PC-3 (cell line): Measurements from ENCODE around the gene EFL1. TPM values are rescaled to one million over a fixed set of nuclear protein-coding genes. Genes with fewer than 3 reads are reported as not detected.

Experiments
- ATAC-seq: fragments of 200-7000 bp; cut with Tn5 transposase; 2 replicates; pipeline ENCODE4 v1.9.1; 2020; ENCODE audit warnings: mild to moderate bottlenecking, moderate library complexity
- BruUV-seq: library from RNA; stranded (reverse); fragments of 400-500 nt; replicated peaks from 2 replicates; lab custom pipeline; 2021; lab: Mats Ljungman, UMichigan
- CTCF ChIA-PET: fragments of 300-600 bp; sonication (Branson Sonifier 250); formaldehyde crosslinking; loops from one replicate; lab custom pipeline; 2022; ENCODE audit warnings: antibody characterized with exemption; lab: Charles Lee
- POLR2A ChIA-PET: fragments of 300-600 bp; sonication (Branson Sonifier 250); formaldehyde crosslinking; loops from one replicate; lab custom pipeline; 2022; ENCODE audit warnings: antibody characterized with exemption; ENCODE audit not compliant: unreplicated experiment; lab: Charles Lee
- DNase-seq: peaks from one replicate; pipeline ENCODE4 v3.0.0-alpha.2; 2015
- H2AFZ ChIP-seq: fragments of 300-600 bp; sonication (generic); 2 replicates; pipeline ENCODE4 v1.6.0; 2016; ENCODE audit warnings: antibody characterized with exemption, low read length
- H3F3A ChIP-seq: fragments of 300-600 bp; sonication (generic); one replicate; pipeline ENCODE4 v1.6.0; 2017; ENCODE audit warnings: antibody characterized with exemption, low read length, control low read depth, mild to moderate bottlenecking; ENCODE audit not compliant: unreplicated experiment
- H3K27ac ChIP-seq: fragments of 300-600 bp; sonication (generic); 2 replicates; pipeline ENCODE4 v1.5.1; 2016; ENCODE audit warnings: mild to moderate bottlenecking, low read length
- H3K27me3 ChIP-seq: fragments of 300-600 bp; sonication (generic); 2 replicates; pipeline ENCODE4 v1.6.1; 2016; ENCODE audit warnings: low read length, mixed read lengths
- H3K36me3 ChIP-seq: fragments of 300-600 bp; sonication (generic); 2 replicates; pipeline ENCODE4 v1.6.1; 2016; ENCODE audit warnings: low read depth, mixed run types, low read length, mixed read lengths
- H3K4me1 ChIP-seq: fragments of 300-600 bp; sonication (generic); 2 replicates; pipeline ENCODE4 v1.5.1; 2016; ENCODE audit warnings: low read length; ENCODE audit not compliant: insufficient read depth
- H3K4me2 ChIP-seq: fragments of 300-600 bp; sonication (generic); 2 replicates; pipeline ENCODE4 v1.6.0; 2016; ENCODE audit warnings: low read length
- H3K4me3 ChIP-seq: fragments of 300-600 bp; sonication (generic); 2 replicates; pipeline ENCODE4 v1.5.1; 2016; ENCODE audit warnings: mild to moderate bottlenecking, low read length, mixed read lengths
- H3K79me2 ChIP-seq: fragments of 300-600 bp; sonication (generic); 2 replicates; pipeline ENCODE4 v1.6.1; 2017; ENCODE audit warnings: low read length, mixed read lengths
- H3K9ac ChIP-seq: fragments of 300-600 bp; sonication (generic); 2 replicates; pipeline ENCODE4 v1.6.0; 2016; ENCODE audit warnings: mild to moderate bottlenecking, low read length
- H3K9me2 ChIP-seq: fragments of 300-600 bp; sonication (generic); replicated peaks from 2 replicates; pipeline ENCODE4 v1.6.1; 2016; ENCODE audit warnings: mixed run types, low read length, mixed read lengths
- H3K9me3 ChIP-seq: fragments of 300-600 bp; sonication (generic); 2 replicates; pipeline ENCODE4 v1.6.1; 2016; ENCODE audit warnings: low read length, mixed read lengths
- H4K20me1 ChIP-seq: fragments of 300-600 bp; sonication (generic); 2 replicates; pipeline ENCODE4 v1.6.1; 2016; ENCODE audit warnings: low read length, mixed read lengths
- CTCF ChIP-seq: fragments of 300-600 bp; sonication (generic); conservative IDR thresholded peaks from 2 replicates; pipeline ENCODE4 v1.5.1; 2017; ENCODE audit warnings: antibody characterized with exemption, low read depth, mild to moderate bottlenecking, low read length
- EZH2 ChIP-seq: fragments of 300-600 bp; sonication (generic); IDR thresholded peaks from one replicate; pipeline ENCODE4 v1.6.1; 2017; ENCODE audit warnings: antibody characterized with exemption, mild to moderate bottlenecking, low read length; ENCODE audit not compliant: unreplicated experiment
- EZH2phosphoT487 ChIP-seq: fragments of 300-600 bp; sonication (generic); IDR thresholded peaks from 2 replicates; pipeline ENCODE4 v1.6.1; 2018; ENCODE audit warnings: mild to moderate bottlenecking, antibody characterized with exemption, low read length, borderline replicate concordance
- intact Hi-C: fragments of 100-400 bp; cut with micrococcal nuclease; formaldehyde crosslinking; loops from 2 replicates; pipeline ENCODE4 v1.9.0; 2023
- total RNA-seq: library from RNA; depleted of rRNA; stranded (reverse); fragments of >200 nt; gene quantifications from 2 replicates; pipeline ENCODE4 v1.2.3, GENCODE V29; 2014

EFL1 gene
- total RNA-seq, 1 experiment from 2014 or later = 14.7 TPM

DNA sequence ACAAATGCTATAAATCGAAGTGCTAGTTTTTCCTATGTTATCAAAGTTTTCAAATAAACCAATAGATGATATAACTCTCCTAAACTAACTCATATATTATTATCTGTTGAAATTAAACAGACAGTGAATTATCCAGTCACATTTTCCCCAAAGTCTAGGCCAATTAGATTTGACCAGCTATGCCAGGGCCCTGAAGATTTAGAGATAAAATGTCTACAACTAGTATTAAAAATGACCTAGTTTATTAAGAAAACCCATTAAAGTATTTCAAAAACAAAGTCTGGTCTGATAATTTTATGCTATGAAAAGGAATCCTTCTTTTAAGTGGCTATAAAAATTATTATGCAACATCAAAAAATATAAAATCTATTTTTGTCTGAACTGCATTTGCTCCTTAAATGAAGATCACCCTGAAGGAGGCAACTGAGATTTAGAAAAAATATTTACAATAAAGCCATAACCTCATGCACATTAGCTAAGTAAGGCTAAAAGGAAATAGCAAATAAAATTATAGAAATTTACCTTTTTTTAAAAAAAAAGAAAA, 133.3 kb downstream of the EFL1 start:
- no TSS peak for BruUV-seq
- no peak overlapping the region; the same call in 1 of the 2 replicates for H3K4me2 ChIP-seq
- H3K27ac ChIP-seq = peak overlapping the region; percentile 40; the same call in 1 of the 2 replicates
- no peak for DNase-seq
- H3K9me2 ChIP-seq = no peaks in the 10 kb centered on the region
- H3K27me3 ChIP-seq = no peaks in the 10 kb centered on the region
- POLR2A ChIA-PET = no interaction called here
- no peak overlapping the region for H3K4me3 ChIP-seq
- no peaks in the 10 kb centered on the region for H3K9me3 ChIP-seq
- H4K20me1 ChIP-seq = no peaks in the 10 kb centered on the region
- ATAC-seq = no peak
- CTCF ChIA-PET = no interaction called here
- no peaks in the 10 kb centered on the region for H3F3A ChIP-seq
- H2AFZ ChIP-seq = no peak overlapping the region
- intact Hi-C loops = no loop called here
- no peaks in the 10 kb centered on the region for H3K79me2 ChIP-seq
- TF ChIP-seq EZH2 = no peak
- no peak for TF ChIP-seq CTCF
- H3K36me3 ChIP-seq = no peaks in the 10 kb centered on the region
- H3K4me1 ChIP-seq = peaks cover 48% of the 10 kb centered on the region
- no peak overlapping the region for H3K9ac ChIP-seq

GRCh38 chr15:82128401-82129148, 134.0 kb downstream of the EFL1 start:
- Histone ChIP-seq H3K27me3 (no peaks in the 10 kb centered on the region), H3K4me1 (peaks cover 46% of the 10 kb centered on the region), H4K20me1 (no peaks in the 10 kb centered on the region), H3K9ac (no peak overlapping the region), H3K27ac (no peak overlapping the region; the same call in 1 of the 2 replicates), H3K4me2 (no peak overlapping the region), H3K36me3 (no peaks in the 10 kb centered on the region), H2AFZ (no peak overlapping the region), H3F3A (no peaks in the 10 kb centered on the region), H3K79me2 (no peaks in the 10 kb centered on the region), H3K9me2 (no peaks in the 10 kb centered on the region), H3K9me3 (no peaks in the 10 kb centered on the region), H3K4me3 (no peak overlapping the region)
- no TSS peak for BruUV-seq
- no peak for DNase-seq
- intact Hi-C loops = no loop called here
- TF ChIP-seq EZH2phosphoT487 (no peak), EZH2 (no peak), CTCF (no peak)
- no peak for ATAC-seq
- ChIA-PET POLR2A (no interaction called here), CTCF (no interaction called here)

GRCh38 chr15:82127581-82127980, 135.0 kb downstream of the EFL1 start:
- Histone ChIP-seq H3K27me3 (no peaks in the 10 kb centered on the region), H3K4me1 (peaks cover 46% of the 10 kb centered on the region), H3K4me2 (no peak overlapping the region), H3K9ac (no peak overlapping the region), H3K9me2 (no peaks in the 10 kb centered on the region), H3K9me3 (no peaks in the 10 kb centered on the region), H3F3A (no peaks in the 10 kb centered on the region), H3K36me3 (no peaks in the 10 kb centered on the region), H2AFZ (no peak overlapping the region), H3K4me3 (no peak overlapping the region), H3K79me2 (no peaks in the 10 kb centered on the region), H4K20me1 (no peaks in the 10 kb centered on the region), H3K27ac (no peak overlapping the region)
- no peak for DNase-seq
- ATAC-seq = no peak
- intact Hi-C loops = no loop called here
- TF ChIP-seq EZH2 (no peak), CTCF (no peak), EZH2phosphoT487 (no peak)
- ChIA-PET CTCF (no interaction called here), POLR2A (no interaction called here)
- BruUV-seq = no TSS peak
